HG03439 (cell line): Measurements from ENCODE around the gene COL6A2.

Source experiments
- ATAC-seq: cut with Tn5 transposase; IDR thresholded peaks from one replicate; pipeline ENCODE4 v1.9.1; 2021; ENCODE audit warnings: mild to moderate bottlenecking, moderate library complexity; ENCODE audit not compliant: unreplicated experiment

COL6A2 gene

DNA sequence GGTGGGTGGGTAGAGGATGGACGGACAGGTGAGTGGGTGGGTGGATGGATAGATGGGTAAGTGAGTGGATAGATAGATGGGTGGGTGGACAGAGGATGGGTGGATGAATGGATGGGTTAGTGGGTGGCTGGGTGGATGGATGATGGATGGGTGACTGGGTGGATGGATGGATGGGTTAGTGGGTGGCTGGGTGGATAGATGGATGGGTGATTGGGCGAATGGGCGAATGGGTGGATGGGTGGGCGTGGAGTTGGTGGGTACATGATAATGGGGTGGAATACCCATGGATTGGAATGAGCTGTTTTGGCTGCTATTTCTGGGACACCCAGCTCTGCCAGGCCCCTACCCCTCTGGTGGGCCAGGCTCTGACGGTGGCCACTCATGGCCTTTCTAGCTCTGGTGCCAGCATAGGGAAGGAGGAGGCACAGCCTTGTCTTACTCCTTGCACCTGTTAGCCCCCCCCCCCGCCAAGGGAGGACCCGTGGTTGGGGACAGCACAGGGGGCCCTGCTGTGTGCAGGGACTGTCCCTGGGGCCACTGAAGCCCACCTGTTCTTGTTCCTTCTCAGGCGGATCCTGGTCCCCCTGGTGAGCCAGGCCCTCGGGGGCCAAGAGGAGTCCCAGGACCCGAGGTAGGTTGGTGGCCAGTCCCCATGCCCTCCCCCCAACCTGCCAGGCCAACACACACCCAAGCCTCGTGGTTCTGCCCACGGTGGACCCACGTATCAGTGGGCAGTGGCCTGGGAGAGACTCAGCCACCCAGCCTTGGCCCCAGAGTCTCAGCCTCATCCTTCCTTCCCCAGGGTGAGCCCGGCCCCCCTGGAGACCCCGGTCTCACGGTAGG lies 26.4 kb downstream of the COL6A2 start:
- ATAC-seq: no peak

DNA sequence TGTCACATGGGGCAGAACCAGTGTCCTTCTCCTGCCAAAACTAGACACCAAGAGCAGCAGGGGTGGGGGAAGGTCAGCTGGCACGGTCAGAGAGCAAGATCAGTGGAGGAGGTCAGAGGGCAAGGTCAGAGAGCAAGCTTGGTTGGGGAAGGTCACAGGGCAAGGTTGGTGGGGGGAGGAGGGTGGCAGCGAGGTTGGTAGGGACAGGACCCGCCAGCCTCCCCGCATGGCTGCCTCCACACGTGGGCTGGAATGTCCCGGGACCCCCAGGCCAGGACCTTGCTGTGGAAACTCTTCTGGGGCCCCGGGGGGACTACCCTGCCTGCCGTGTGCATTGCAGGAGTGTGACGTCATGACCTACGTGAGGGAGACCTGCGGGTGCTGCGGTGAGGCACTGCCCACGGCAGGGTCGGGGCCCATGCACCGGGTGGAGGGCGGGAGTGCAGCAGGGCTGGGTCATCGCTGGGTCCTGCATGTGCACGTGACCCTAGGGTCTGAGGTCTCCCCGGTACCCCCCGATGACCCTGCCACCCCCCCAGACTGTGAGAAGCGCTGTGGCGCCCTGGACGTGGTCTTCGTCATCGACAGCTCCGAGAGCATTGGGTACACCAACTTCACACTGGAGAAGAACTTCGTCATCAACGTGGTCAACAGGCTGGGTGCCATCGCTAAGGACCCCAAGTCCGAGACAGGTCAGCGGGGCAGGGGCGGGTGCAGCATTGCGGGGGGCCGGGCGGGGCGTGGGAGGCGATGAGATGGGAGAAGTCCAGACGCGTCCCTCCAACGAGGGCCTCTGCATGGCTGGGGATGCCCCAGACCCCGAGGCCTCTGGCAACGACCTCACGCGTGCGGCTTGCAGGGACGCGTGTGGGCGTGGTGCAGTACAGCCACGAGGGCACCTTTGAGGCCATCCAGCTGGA lies 27.3 kb downstream of the COL6A2 start:
- ATAC-seq: no peak

DNA sequence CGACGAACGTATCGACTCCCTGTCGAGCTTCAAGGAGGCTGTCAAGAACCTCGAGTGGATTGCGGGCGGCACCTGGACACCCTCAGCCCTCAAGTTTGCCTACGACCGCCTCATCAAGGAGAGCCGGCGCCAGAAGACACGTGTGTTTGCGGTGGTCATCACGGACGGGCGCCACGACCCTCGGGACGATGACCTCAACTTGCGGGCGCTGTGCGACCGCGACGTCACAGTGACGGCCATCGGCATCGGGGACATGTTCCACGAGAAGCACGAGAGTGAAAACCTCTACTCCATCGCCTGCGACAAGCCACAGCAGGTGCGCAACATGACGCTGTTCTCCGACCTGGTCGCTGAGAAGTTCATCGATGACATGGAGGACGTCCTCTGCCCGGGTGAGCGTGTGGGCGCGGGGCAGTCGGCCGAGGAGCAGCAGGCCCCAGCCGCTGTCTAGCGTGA lies 28.0 kb downstream of the COL6A2 start:
- no peak for ATAC-seq

DNA sequence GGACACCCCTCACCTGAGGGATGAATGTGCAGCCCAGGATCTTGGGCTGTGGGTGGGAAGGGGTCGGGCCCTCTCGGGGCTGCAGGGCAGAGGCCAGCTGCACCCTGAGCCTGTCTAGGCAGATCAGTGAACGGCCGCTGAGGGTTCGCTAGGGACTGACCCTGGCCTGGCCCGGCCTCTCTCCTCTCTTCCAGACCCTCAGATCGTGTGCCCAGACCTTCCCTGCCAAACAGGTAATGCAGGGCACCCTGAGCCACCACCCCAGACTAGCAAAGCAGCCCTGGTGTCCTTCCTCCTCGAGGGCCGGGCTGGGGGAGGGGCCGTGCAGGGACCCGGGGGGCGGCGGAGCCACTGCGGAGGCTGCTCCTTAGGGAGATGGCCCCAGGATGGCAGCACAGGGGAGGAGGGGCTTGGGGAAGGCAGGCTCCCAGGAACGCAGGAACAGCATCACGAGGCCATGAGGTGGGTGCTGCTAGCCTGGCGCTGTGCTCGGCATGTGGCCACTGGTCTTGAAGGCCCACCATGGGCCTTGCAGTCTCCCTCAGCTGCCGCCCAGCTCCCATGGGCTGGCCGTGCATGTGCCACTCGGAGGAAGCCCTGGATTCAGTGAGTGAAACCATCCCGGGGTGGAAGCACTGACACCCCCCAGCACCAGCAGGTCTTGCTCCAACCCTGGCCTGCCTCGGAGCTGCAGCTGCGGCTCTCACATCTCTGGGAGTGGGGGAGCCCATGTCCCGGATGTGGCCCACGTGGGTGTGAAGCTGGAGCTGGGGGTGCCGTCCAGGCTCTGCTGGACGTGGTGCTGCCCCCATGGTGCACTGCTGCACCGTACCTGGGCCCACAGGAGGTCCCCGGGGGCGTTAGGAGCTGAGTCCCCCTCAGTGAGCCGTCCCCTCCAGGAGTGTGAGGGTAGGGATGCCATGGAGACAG lies 28.7 kb downstream of the COL6A2 start:
- ATAC-seq: no peak

DNA sequence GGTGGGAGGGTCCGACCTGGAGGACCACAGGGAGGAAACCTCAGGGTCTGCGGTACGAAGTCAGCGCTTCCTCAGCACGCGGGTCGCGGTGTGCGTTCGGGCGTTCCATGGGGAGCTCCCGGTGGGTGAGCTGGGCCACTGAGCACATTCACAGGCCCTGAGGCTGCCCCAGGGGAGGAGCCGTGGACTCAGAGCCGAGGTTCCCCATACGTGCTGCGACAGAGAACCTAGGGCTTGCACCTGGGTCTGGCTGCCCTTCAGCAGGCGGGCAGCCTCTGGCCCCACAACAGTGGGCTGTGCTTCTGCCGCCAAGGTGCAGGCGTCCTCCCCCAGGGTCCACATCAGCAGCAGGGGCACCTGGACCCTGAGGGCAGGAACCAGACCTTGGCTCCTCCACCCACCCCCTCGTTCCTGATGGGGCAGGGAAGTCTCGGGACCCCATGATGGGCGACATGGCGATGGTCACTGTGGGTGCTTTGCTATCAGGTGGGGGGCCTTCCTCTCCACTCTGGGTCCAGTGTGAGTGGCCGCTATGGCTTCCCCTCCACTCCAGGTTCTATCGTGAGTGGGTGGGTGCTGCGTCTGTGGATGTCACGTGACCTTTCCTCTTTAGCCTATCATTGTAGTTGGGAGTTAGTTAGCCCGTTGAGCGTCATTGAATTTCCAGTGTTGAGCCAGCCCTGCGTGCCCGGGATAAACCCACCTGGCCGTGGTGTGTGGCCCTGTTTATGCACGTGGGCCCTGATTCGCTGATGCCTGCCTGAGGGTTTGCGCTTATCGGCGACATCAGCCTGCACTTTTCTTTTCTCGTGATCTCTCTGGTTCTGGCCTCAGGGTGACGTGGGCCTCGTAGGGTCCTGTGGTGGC lies 29.6 kb downstream of the COL6A2 start:
- ATAC-seq: no peak

DNA sequence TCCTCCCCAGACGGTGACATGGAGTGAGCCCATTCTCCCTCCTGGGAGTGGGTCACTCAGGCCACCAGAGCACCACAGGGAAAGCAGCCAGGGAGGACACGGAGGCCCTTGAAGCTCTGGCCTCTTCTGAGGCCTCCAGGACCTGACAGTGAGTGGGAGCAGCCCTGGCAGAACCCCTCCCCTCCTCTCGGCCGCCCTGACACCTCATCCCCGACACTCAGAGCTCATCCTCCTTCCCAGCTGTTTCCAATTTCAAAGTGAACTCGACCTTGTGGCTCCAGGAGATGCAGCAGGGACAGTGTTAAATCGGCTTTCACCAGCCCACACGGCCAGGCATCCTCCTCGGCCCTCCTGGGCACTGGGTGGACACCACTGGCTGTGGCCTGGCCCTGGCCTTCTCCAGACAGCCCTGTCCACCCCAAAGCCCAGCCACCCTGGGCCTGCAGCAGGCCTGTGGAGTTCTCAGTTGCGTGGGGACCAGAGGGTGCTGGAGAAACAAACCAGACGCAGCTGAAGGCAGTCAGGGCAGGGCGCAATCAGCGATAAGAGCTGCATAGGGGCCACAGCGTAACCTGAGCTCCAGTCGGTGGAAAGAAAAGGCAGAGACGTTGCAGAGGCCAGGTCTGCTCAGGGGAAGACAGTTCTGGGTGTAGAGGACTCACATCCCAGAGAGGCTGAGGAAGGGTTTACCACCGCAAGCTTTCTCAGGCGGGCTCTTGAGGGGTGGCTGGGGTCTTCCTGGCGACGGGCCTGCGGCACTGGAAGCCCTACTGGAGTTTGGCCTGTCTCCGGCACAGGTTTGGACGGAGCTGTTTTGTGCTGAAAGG lies 30.4 kb downstream of the COL6A2 start:
- ATAC-seq: no peak

- ATAC-seq: no peak
Observed at GRCh38 chr21:46128933-46129571, 31.1 kb downstream of the COL6A2 start.

GRCh38 chr21:46129846-46130651 lies 32.1 kb downstream of the COL6A2 start:
- ATAC-seq: no peak

GRCh38 chr21:46130831-46131587 lies 33.1 kb downstream of the COL6A2 start:
- ATAC-seq: no peak

- no peak for ATAC-seq
Observed at GRCh38 chr21:46131588-46131837, 33.6 kb downstream of the COL6A2 start.

- no peak for ATAC-seq
Observed at GRCh38 chr21:46131838-46132651, 34.1 kb downstream of the COL6A2 start.

- ATAC-seq: no peak
Observed at GRCh38 chr21:46135782-46136395, 38.0 kb downstream of the COL6A2 start.

DNA sequence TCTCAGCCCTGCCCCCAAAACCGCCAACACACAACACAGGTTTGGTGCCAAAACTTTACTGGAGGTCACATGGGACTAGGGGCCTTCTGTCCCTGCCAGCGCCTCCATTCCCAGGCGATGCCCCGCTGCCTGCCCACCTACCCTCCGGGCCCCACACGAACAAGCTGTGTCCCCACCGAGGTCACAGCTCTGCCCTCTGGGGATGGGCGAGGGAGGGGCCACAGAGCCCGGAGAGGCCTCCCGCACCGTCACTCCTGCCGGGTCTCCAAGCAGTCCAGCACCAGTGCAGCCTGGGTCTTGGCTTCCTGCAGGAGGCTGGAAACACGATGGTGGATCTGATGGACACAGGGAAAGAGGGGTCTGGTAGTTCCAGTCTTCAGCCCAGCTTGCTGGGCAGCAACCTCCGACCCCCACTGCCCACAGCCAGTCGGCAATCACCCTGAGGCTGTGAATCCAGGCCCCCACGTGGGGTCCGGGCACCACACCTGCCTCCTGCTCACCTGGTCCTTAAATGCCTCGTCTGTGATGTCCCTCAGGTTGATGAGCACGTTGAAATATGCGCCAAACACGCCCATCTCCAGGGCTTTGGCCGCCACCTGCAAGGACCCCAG lies 38.9 kb downstream of the COL6A2 start:
- no peak for ATAC-seq

- ATAC-seq: no peak
Observed at GRCh38 chr21:46137908-46138307, 40.0 kb downstream of the COL6A2 start.

- ATAC-seq: no peak
Observed at GRCh38 chr21:46138383-46138970, 40.6 kb downstream of the COL6A2 start.
